Activated naive CD8-positive, alpha-beta T cell treated with anti-CD3 and anti-CD28 coated beads, Interleukin-2, amount 50 U/mL, for 16 hours (primary cell): ENCODE measurements around the gene COL6A2.

Experiments
- DNase-seq: peaks from one replicate; pipeline ENCODE4 v3.0.0-alpha.2; 2020; ENCODE audit warnings: low read depth, low spot score

COL6A2 gene

GRCh38 chr21:46113497-46114176 lies 15.7 kb downstream of the COL6A2 start:
- no peak for DNase-seq

GRCh38 chr21:46114963-46115362 lies 17.1 kb downstream of the COL6A2 start:
- no peak for DNase-seq

- no peak for DNase-seq
Observed at GRCh38 chr21:46115441-46116188, 17.7 kb downstream of the COL6A2 start.

- no peak for DNase-seq
Observed at GRCh38 chr21:46116189-46116775, 18.4 kb downstream of the COL6A2 start.

GRCh38 chr21:46116776-46117585 lies 19.1 kb downstream of the COL6A2 start:
- no peak for DNase-seq

- DNase-seq, result no peak
Observed at GRCh38 chr21:46117586-46118315, 19.8 kb downstream of the COL6A2 start.

- no peak for DNase-seq
Observed at GRCh38 chr21:46118316-46119143, 20.6 kb downstream of the COL6A2 start.

- DNase-seq, result no peak
Observed at GRCh38 chr21:46119144-46119636, 21.3 kb downstream of the COL6A2 start.

- DNase-seq, result no peak
Observed at GRCh38 chr21:46119637-46120271, 21.8 kb downstream of the COL6A2 start.

- no peak for DNase-seq
Observed at GRCh38 chr21:46120301-46121285, 22.7 kb downstream of the COL6A2 start.

- no peak for DNase-seq
Observed at GRCh38 chr21:46121286-46122221, 23.6 kb downstream of the COL6A2 start.

- no peak for DNase-seq
Observed at GRCh38 chr21:46122237-46122671, 24.3 kb downstream of the COL6A2 start.

- no peak for DNase-seq
Observed at GRCh38 chr21:46122758-46123683, 25.1 kb downstream of the COL6A2 start.

- DNase-seq, result no peak
Observed at GRCh38 chr21:46124083-46124925, 26.4 kb downstream of the COL6A2 start.
